OCI-LY1 (cell line): ENCODE measurements around the gene SEMA3F.

ENCODE experiments used
- EZH2 ChIP-seq: fragments of 200-600 bp; sonication (generic), shearing (Covaris generic); IDR thresholded peaks from 2 replicates; pipeline ENCODE4 v1.8.0; 2017; ENCODE audit warnings: borderline replicate concordance, mixed run types, mild to moderate bottlenecking, antibody characterized with exemption, low read length, moderate library complexity, mixed read lengths
- TF ChIP-seq, protein P1 (sequence below): fragments of 200-600 bp; sonication (generic), shearing (Covaris generic); IDR thresholded peaks from 2 replicates; pipeline ENCODE4 v1.5.1; 2017; ENCODE audit warnings: mild to moderate bottlenecking, antibody characterized with exemption, low read length, moderate library complexity, mixed read lengths

- TF ChIP-seq, protein P1, sequence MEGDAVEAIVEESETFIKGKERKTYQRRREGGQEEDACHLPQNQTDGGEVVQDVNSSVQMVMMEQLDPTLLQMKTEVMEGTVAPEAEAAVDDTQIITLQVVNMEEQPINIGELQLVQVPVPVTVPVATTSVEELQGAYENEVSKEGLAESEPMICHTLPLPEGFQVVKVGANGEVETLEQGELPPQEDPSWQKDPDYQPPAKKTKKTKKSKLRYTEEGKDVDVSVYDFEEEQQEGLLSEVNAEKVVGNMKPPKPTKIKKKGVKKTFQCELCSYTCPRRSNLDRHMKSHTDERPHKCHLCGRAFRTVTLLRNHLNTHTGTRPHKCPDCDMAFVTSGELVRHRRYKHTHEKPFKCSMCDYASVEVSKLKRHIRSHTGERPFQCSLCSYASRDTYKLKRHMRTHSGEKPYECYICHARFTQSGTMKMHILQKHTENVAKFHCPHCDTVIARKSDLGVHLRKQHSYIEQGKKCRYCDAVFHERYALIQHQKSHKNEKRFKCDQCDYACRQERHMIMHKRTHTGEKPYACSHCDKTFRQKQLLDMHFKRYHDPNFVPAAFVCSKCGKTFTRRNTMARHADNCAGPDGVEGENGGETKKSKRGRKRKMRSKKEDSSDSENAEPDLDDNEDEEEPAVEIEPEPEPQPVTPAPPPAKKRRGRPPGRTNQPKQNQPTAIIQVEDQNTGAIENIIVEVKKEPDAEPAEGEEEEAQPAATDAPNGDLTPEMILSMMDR: no peak
- no peak for TF ChIP-seq EZH2
These were observed 38.0 kb upstream of the SEMA3F start for GRCh38 chr3:50117120-50117519.
